Measurements from ENCODE around the gene CIAO3.

Gene CIAO3

GRCh38 chr16:740764-741505, at the start of gene CIAO3:
Gene CIAO3 (minus strand): TSS chr16:740997. CDS start chr16:740985, 12 bp downstream.
- CTCF ChIA-PET, result interaction anchor here (0.8 to 5.9 kb wide), 18 partner anchors 9 to 63 kb away, joined by 3 to 48 read pairs (median 6); partner anchors contain the start of genes CCDC78, HAGHL and WDR24
- peak; percentile 26 for DNase-seq (ENCODE audit: low read depth, low spot score)
- peak; percentile 91 for TF ChIP-seq CTCF (IDR thresholded peaks at IDR 0.05; ENCODE audit: insufficient read depth, low read length, missing control alignments)

DNA sequence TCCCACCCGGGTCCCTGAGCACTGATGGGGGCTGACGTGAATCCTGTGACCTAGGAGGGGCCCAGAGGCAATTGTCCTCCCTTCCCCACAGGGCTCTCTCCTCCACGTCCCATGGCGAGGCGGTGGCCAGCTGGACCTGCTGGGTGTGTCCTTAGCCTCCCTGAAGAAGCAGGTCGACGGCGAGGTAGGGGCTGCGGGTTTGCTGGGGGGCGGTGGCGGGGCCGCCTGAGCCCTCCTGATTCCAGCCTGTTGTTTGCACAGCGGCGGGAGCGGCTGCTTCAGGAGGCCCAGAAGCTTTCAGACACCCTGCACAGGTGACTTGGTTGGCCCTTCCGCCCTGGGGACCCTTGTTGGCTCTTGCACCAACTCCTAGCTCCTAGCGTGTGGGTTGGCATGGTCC, 49.3 kb upstream of the CIAO3 start:
- H3K4me3 ChIP-seq (ENCODE audit: low read depth, low read length), result no peak overlapping the region
- no peak for DNase-seq (ENCODE audit: low read depth, low spot score)
- no peak for TF ChIP-seq CTCF (IDR thresholded peaks at IDR 0.05; ENCODE audit: insufficient read depth, low read length, missing control alignments)
- ChIA-PET CTCF (interaction anchor here (1.6 kb wide), 1 partner anchor 267 kb away, joined by 6 read pairs; no protein-coding TSS in a partner anchor), POLR2A (no interaction called here)

More at GRCh38 chr16:740764-741505, at the start of gene CIAO3:
- peak within 1 kb of the TSS; percentile 73 for H3K4me3 ChIP-seq (ENCODE audit: low read depth, low read length)
- POLR2A ChIA-PET, result interaction anchor here (0.7 kb wide), 1 partner anchor 8 kb away, joined by 3 read pairs; no protein-coding TSS in a partner anchor

DNA sequence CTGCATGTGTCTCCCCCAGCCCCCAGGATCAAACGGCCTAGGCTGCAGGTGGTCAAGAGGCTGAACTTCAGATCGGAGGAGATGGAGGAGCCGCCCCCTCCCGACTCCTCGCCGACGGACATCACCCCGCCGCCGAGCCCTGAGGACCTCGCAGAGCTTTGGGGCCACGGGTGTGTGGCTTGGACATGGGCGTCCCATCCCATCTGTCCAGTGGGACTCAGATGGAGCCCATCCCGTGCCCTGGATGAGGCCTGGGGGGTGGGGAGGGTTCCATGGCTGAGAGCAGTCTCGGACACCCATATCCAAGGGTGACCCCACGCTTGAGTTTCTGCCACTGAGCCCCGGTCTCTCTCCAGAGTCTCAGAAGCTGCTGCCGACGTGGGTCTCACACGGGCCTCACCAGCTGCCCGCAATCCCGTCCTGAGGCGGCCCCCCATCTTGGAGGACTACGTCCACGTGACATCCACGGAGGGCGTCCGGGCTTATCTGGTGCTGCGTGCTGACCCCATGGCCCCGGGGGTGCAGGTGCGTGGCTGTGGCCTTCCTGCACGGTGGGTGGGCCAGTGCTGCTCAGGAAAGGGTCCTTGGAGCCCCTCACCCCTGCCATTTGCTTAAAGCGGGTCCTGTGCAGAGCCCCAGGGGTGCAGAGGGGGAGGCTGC, 48.5 kb upstream of the CIAO3 start:
- CTCF ChIA-PET, result interaction anchor here (1.1 to 7.7 kb wide), 3 partner anchors 76 to 268 kb away, joined by 3 to 210 read pairs (median 6); partner anchors contain the start of gene METRN
- TF ChIP-seq CTCF (IDR thresholded peaks at IDR 0.05; ENCODE audit: insufficient read depth, low read length, missing control alignments), result no peak
- peak overlapping the region; percentile 86 for H3K4me3 ChIP-seq (ENCODE audit: low read depth, low read length)
- DNase-seq (ENCODE audit: low read depth, low spot score), result no peak
- POLR2A ChIA-PET, result interaction anchor here (1.3 kb wide), 1 partner anchor 70 kb away, joined by 3 read pairs; no protein-coding TSS in a partner anchor

DNA sequence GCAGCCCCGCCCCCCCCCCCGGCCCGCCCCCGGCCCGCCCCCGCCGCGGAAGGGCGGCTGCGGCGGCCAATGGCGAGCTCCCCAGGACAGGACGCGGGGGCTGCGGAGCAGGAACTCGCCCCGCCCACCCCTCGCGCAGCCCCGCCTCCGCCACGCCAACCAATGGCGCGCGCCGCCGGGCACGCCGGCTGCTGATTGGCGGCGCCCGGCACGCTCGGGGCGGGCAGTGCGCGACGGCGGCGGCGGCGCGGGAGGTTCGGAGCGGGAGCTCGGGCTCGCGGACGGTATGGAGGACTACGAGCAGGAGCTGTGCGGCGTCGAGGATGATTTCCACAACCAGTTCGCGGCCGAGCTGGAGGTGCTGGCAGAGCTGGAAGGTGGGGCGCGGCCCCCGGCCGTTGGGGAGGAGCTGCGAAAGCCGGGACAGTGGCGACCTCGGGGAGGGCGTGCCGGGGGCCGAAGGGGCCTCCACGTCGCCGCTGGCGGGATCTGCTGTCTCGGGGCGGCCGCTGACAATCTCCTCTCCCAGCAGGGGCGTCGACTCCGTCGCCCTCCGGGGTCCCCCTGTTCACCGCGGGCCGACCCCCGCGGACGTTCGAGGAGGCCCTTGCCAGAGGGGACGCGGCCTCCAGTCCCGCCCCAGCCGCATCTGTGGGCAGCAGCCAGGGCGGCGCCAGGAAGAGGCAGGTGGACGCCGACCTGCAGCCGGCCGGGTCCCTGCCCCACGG, 47.8 kb upstream of the CIAO3 start, which contains the start of gene CHTF18:
Gene CHTF18 (plus strand): TSS at position 222 of the 728 bp plus-strand sequence. CDS start 65 bp downstream, at position 287.
- ChIA-PET CTCF (interaction anchor here (0.9 to 7.7 kb wide), 4 partner anchors 76 to 269 kb away, joined by 3 to 210 read pairs (median 4); partner anchors contain the start of gene METRN), POLR2A (interaction anchor here (0.7 to 1.3 kb wide), 2 partner anchors 60 to 69 kb away, joined by 3 read pairs; no protein-coding TSS in a partner anchor)
- peak within 1 kb of the TSS; percentile 88 for H3K4me3 ChIP-seq (ENCODE audit: low read depth, low read length)
- peak; percentile 4 for DNase-seq (ENCODE audit: low read depth, low spot score)
- no peak for TF ChIP-seq CTCF (IDR thresholded peaks at IDR 0.05; ENCODE audit: insufficient read depth, low read length, missing control alignments)

- no peak for TF ChIP-seq CTCF (IDR thresholded peaks at IDR 0.05; ENCODE audit: insufficient read depth, low read length, missing control alignments)
- CTCF ChIA-PET, result interaction anchor here (0.9 to 7.7 kb wide), 3 partner anchors 68 to 269 kb away, joined by 3 to 210 read pairs (median 25); partner anchors contain the start of genes ANTKMT and METRN
- peak within 1 kb of the TSS; percentile 88 for H3K4me3 ChIP-seq (ENCODE audit: low read depth, low read length)
- DNase-seq (ENCODE audit: low read depth, low spot score), result no peak
- POLR2A ChIA-PET, result interaction anchor here (1.3 kb wide), 1 partner anchor 68 kb away, joined by 3 read pairs; no protein-coding TSS in a partner anchor
These were observed 47.2 kb upstream of the CIAO3 start, which contains the start of gene RPUSD1 for GRCh38 chr16:787978-788398. Gene RPUSD1 (minus strand): TSS chr16:788381. CDS start chr16:787737, 644 bp downstream.
